Omental fat pad (tissue), 4 donors: ENCODE measurements around the gene OOSP3. TPM values are rescaled to one million over a fixed set of nuclear protein-coding genes. Genes with fewer than 3 reads are reported as not detected.

Experiments
- ATAC-seq: fragments of 150-250 bp; one replicate; pipeline ENCODE4 v1.9.1; 2016; ENCODE audit warnings: mild to moderate bottlenecking, moderate library complexity; ENCODE audit not compliant: low FRiP score
- DNase-seq: peaks from one replicate; pipeline ENCODE4 v3.0.0-alpha.2; 2019; ENCODE audit warnings: low spot score
- CTCF ChIP-seq, 3 donors: fragments of 450-650 bp; IDR thresholded peaks; one replicate each; pipeline ENCODE4 v1.5.1; 2016 to 2017; ENCODE audit warnings: antibody characterized with exemption in 3 of 3, mild to moderate bottlenecking in 3 of 3, moderate library complexity in 2 of 3
- total RNA-seq, 4 donors: library from RNA; depleted of rRNA; stranded (reverse); fragments of >200 nt; gene quantifications; one replicate each; pipeline ENCODE4 v1.1.0, GENCODE V29; 2016

Gene OOSP3
- total RNA-seq, 4 donors from 2014 or later: not detected

- TF ChIP-seq CTCF (IDR thresholded peaks at IDR 0.05): no peak
These were observed 62.5 kb downstream of the OOSP3 start for GRCh38 chr11:59941091-59941490.

GRCh38 chr11:59943997-59944714, 65.6 kb downstream of the OOSP3 start:
- ATAC-seq: no peak
- no peak for TF ChIP-seq CTCF (IDR thresholded peaks at IDR 0.05)
- DNase-seq: no peak

More at GRCh38 chr11:59941091-59941490, 62.5 kb downstream of the OOSP3 start:
- no peak for ATAC-seq
- DNase-seq: no peak

- no peak for ATAC-seq
- no peak for TF ChIP-seq CTCF (IDR thresholded peaks at IDR 0.05)
- DNase-seq: no peak
These were observed 66.1 kb downstream of the OOSP3 start for GRCh38 chr11:59944720-59945119.

Other genes starting within 250 kb of the OOSP3 start
- gene PATL1, start 209.7 kb upstream of the OOSP3 start, total RNA-seq: 10 to 100 TPM; 14.8 to 19.6 (median 17.1) TPM
- not detected for gene OR10V1, start 164.9 kb upstream of the OOSP3 start, total RNA-seq
- gene STX3, start 123.4 kb upstream of the OOSP3 start, total RNA-seq: 10 to 100 TPM; 19.9 to 37.4 (median 31.9) TPM
- gene MRPL16, start 68.0 kb upstream of the OOSP3 start, total RNA-seq: 10 to 100 TPM; 28.1 to 50.9 (median 38.3) TPM
- gene CBLIF, start 33.3 kb upstream of the OOSP3 start, total RNA-seq: not detected
- not detected for gene TCN1, start 12.3 kb upstream of the OOSP3 start, total RNA-seq
- not detected for gene OOSP1, start 59.6 kb downstream of the OOSP3 start, total RNA-seq
- gene OOSP4A, start 85.3 kb downstream of the OOSP3 start, total RNA-seq: not detected
- gene OOSP4B, start 138.4 kb downstream of the OOSP3 start, total RNA-seq: not detected
- not detected for gene OOSP2, start 161.6 kb downstream of the OOSP3 start, total RNA-seq
- gene MS4A3, start 177.9 kb downstream of the OOSP3 start, total RNA-seq: not detected
- gene MS4A2, start 209.9 kb downstream of the OOSP3 start, total RNA-seq: 1 to 10 TPM in 3 of 4 donors, under 1 TPM in 1; 0.31 to 2.5 (median 1.3) TPM